HEK293 (cell line): Measurements from ENCODE around the gene NFKB1.
A peak's percentile ranks its signal among the peaks of the same experiment; 100 is the strongest.

Source experiments
- CTCF ChIA-PET: fragments of 350-600 bp; formaldehyde crosslinking; extraction: SDS; loops from one replicate; lab custom pipeline; 2021; ENCODE audit warnings: antibody characterized with exemption; lab: Yijun Ruan, JAX
- POLR2A ChIA-PET: fragments of 300-600 bp; formaldehyde crosslinking; extraction: SDS; loops from one replicate; lab custom pipeline; 2020; ENCODE audit warnings: antibody characterized with exemption, inconsistent platforms; lab: Yijun Ruan, JAX
- H3K27ac ChIP-seq: fragments of 200-500 bp; sonication (Bioruptor generic); 2 replicates; pipeline ENCODE4 v1.5.1; 2014; ENCODE audit warnings: low read depth, low read length, control low read depth, inconsistent platforms; ENCODE audit errors: extremely low read depth
- H3K36me3 ChIP-seq, 2 experiments: fragments of 200-500 bp in 1 of 2; sonication (Bioruptor generic) in 1 of 2; 1 replicate in 1 of 2; 2 replicates in 1 of 2; pipeline ENCODE4 v1.5.1; 2014 to 2017; ENCODE audit warnings: inconsistent platforms in 2 of 2, low read length in 2 of 2; ENCODE audit not compliant: control insufficient read depth in 2 of 2, insufficient read depth in 1 of 2
- H3K4me1 ChIP-seq: fragments of 200-500 bp; sonication (Bioruptor generic); 2 replicates; pipeline ENCODE4 v1.5.1; 2014; ENCODE audit warnings: mild to moderate bottlenecking, low read length, inconsistent platforms; ENCODE audit not compliant: control insufficient read depth, insufficient read depth
- H3K4me3 ChIP-seq: 2 replicates; pipeline ENCODE4 v1.5.1; 2011; ENCODE audit warnings: low read depth, mild to moderate bottlenecking, control low read depth, low read length, moderate library complexity
- H3K9me3 ChIP-seq: fragments of 200-500 bp; sonication (Bioruptor generic); 2 replicates; pipeline ENCODE4 v1.5.1; 2014; ENCODE audit warnings: low read depth, low read length, inconsistent platforms; ENCODE audit not compliant: control insufficient read depth, insufficient read depth
- AEBP2 ChIP-seq: fragments of 450-650 bp; formaldehyde crosslinking; IDR thresholded peaks from 2 replicates; pipeline ENCODE4 v1.5.1; 2016; ENCODE audit warnings: missing biosample characterization, missing genetic modification characterization, borderline replicate concordance
- FEZF1 ChIP-seq: fragments of 450-650 bp; formaldehyde crosslinking; IDR thresholded peaks from 2 replicates; pipeline ENCODE4 v1.5.1; 2016; ENCODE audit warnings: missing biosample characterization, missing genetic modification characterization
- RBAK ChIP-seq: fragments of 450-650 bp; formaldehyde crosslinking; IDR thresholded peaks from 2 replicates; pipeline ENCODE4 v1.5.1; 2016; ENCODE audit warnings: missing biosample characterization, missing genetic modification characterization
- SETDB1 ChIP-seq: IDR thresholded peaks from one replicate; pipeline ENCODE4 v1.6.1; 2017; ENCODE audit warnings: mild to moderate bottlenecking, low read length, moderate library complexity, mixed read lengths; ENCODE audit not compliant: insufficient read length
- ZBTB10 ChIP-seq: fragments of 450-650 bp; formaldehyde crosslinking; IDR thresholded peaks from 2 replicates; pipeline ENCODE4 v1.5.1; 2016; ENCODE audit warnings: missing biosample characterization, missing genetic modification characterization
- ZNF112 ChIP-seq: fragments of 450-650 bp; formaldehyde crosslinking; IDR thresholded peaks from 2 replicates; pipeline ENCODE4 v1.5.0; 2017; ENCODE audit warnings: missing biosample characterization, missing genetic modification characterization
- ZNF140 ChIP-seq: fragments of 450-650 bp; formaldehyde crosslinking; IDR thresholded peaks from 2 replicates; pipeline ENCODE4 v1.5.1; 2016; ENCODE audit warnings: missing biosample characterization, missing genetic modification characterization
- ZNF157 ChIP-seq: fragments of 450-650 bp; formaldehyde crosslinking; IDR thresholded peaks from 2 replicates; pipeline ENCODE4 v1.5.1; 2016; ENCODE audit warnings: missing biosample characterization, missing genetic modification characterization
- ZNF184 ChIP-seq: fragments of 450-650 bp; IDR thresholded peaks from 2 replicates; pipeline ENCODE4 v1.5.1; 2018; ENCODE audit warnings: missing biosample characterization, mild to moderate bottlenecking, missing genetic modification characterization
- ZNF202 ChIP-seq: fragments of 450-650 bp; formaldehyde crosslinking; IDR thresholded peaks from 2 replicates; pipeline ENCODE4 v1.5.1; 2016; ENCODE audit warnings: missing biosample characterization, missing genetic modification characterization, borderline replicate concordance
- ZNF24 ChIP-seq: fragments of 450-650 bp; formaldehyde crosslinking; IDR thresholded peaks from 2 replicates; pipeline ENCODE4 v1.5.1; 2016; ENCODE audit warnings: missing biosample characterization, missing genetic modification characterization
- ZNF548 ChIP-seq: fragments of 450-650 bp; formaldehyde crosslinking; IDR thresholded peaks from 2 replicates; pipeline ENCODE4 v1.5.1; 2016; ENCODE audit warnings: missing biosample characterization, missing genetic modification characterization
- ZNF555 ChIP-seq: fragments of 450-650 bp; formaldehyde crosslinking; conservative IDR thresholded peaks from 2 replicates; pipeline ENCODE4 v1.5.1; 2017; ENCODE audit warnings: missing biosample characterization, mild to moderate bottlenecking, missing genetic modification characterization, inconsistent platforms
- ZNF558 ChIP-seq: fragments of 450-650 bp; formaldehyde crosslinking; IDR thresholded peaks from 2 replicates; pipeline ENCODE4 v1.5.1; 2016; ENCODE audit warnings: missing biosample characterization, missing genetic modification characterization
- ZNF560 ChIP-seq: fragments of 450-650 bp; formaldehyde crosslinking; IDR thresholded peaks from 2 replicates; pipeline ENCODE4 v1.5.1; 2017; ENCODE audit warnings: missing biosample characterization, missing genetic modification characterization, borderline replicate concordance
- ZNF561 ChIP-seq: fragments of 450-650 bp; IDR thresholded peaks from 2 replicates; pipeline ENCODE4 v1.5.1; 2018; ENCODE audit warnings: missing biosample characterization, missing genetic modification characterization, borderline replicate concordance
- ZNF76 ChIP-seq: fragments of 450-650 bp; formaldehyde crosslinking; IDR thresholded peaks from 2 replicates; pipeline ENCODE4; 2016; ENCODE audit warnings: low read depth, missing biosample characterization, missing genetic modification characterization, borderline replicate concordance
- ZNF777 ChIP-seq: fragments of 450-650 bp; formaldehyde crosslinking; IDR thresholded peaks from 2 replicates; pipeline ENCODE4 v1.5.1; 2017; ENCODE audit warnings: missing biosample characterization, missing genetic modification characterization, borderline replicate concordance
- ZNF830 ChIP-seq: fragments of 450-650 bp; IDR thresholded peaks from 2 replicates; pipeline ENCODE4 v1.5.0; 2018; ENCODE audit warnings: missing biosample characterization, missing genetic modification characterization, low read depth, mild to moderate bottlenecking, moderate library complexity

Gene NFKB1

GRCh38 chr4:102504941-102505340 is 3.8 kb downstream of the NFKB1 start:
- POLR2A ChIA-PET = no interaction called here

GRCh38 chr4:102505708-102506107 is 4.5 kb downstream of the NFKB1 start:
- CTCF ChIA-PET = no interaction called here
- Histone ChIP-seq H3K36me3 (no peaks in the 10 kb centered on the region), H3K9me3 (no peaks in the 10 kb centered on the region), H3K27ac (no peak overlapping the region), H3K4me1 (no peaks in the 10 kb centered on the region; the same call in 1 of the 2 replicates), H3K4me3 (no peak overlapping the region)
- POLR2A ChIA-PET = no interaction called here
- TF ChIP-seq ZNF548 (tag by site-specific recombination) = no peak
- TF ChIP-seq ZNF24 (tag by site-specific recombination) = 0 out of 2 replicates have a peak, but pooled peaks have one; percentile 37
- TF ChIP-seq ZNF140 = no peak
- no peak for TF ChIP-seq ZNF560

More at GRCh38 chr4:102504941-102505340, 3.8 kb downstream of the NFKB1 start:
- Histone ChIP-seq H3K9me3 (no peaks in the 10 kb centered on the region), H3K36me3 (no peaks in the 10 kb centered on the region), H3K4me3 (no peak overlapping the region), H3K4me1 (no peaks in the 10 kb centered on the region; the same call in 1 of the 2 replicates), H3K27ac (no peak overlapping the region)
- no peak for TF ChIP-seq ZNF184
- TF ChIP-seq ZNF112 = no peak
- TF ChIP-seq ZNF561 (tag by site-specific recombination) = no peak
- CTCF ChIA-PET = no interaction called here

- ChIA-PET CTCF (no interaction called here), POLR2A (no interaction called here)
- TF ChIP-seq ZNF558 (tag by site-specific recombination) (no peak), ZNF24 (tag by site-specific recombination) (no peak), FEZF1 (tag by site-specific recombination) (peak; percentile 93), ZNF184 (no peak)
- no peaks in the 10 kb centered on the region for H3K36me3 ChIP-seq
- H3K9me3 ChIP-seq = no peaks in the 10 kb centered on the region
- no peaks in the 10 kb centered on the region; the same call in 1 of the 2 replicates for H3K4me1 ChIP-seq
- no peak overlapping the region for H3K27ac ChIP-seq
- no peak overlapping the region for H3K4me3 ChIP-seq
Observed at GRCh38 chr4:102506523-102506922, 5.4 kb downstream of the NFKB1 start.

- ChIA-PET CTCF (no interaction called here), POLR2A (interaction anchor here (1.2 kb wide), 1 partner anchor 10 kb away, joined by 4 read pairs; the partner anchor contains the start of gene NFKB1)
- H3K9me3 ChIP-seq = no peaks in the 10 kb centered on the region
- H3K4me3 ChIP-seq = no peak overlapping the region
- no peak overlapping the region for H3K27ac ChIP-seq
- H3K4me1 ChIP-seq = no peaks in the 10 kb centered on the region
- no peaks in the 10 kb centered on the region for H3K36me3 ChIP-seq
- no peak for TF ChIP-seq ZNF76
- TF ChIP-seq ZNF157 (tag by site-specific recombination) = no peak
- no peak for TF ChIP-seq ZBTB10 (tag by site-specific recombination)
- TF ChIP-seq ZNF830 (tag by site-specific recombination) = no peak
- TF ChIP-seq ZNF202 (tag by site-specific recombination) = no peak
- TF ChIP-seq AEBP2 (tag by site-specific recombination) = no peak
- no peak for TF ChIP-seq SETDB1
- no peak for TF ChIP-seq ZNF555
- no peak for TF ChIP-seq ZNF777
- no peak for TF ChIP-seq RBAK (tag by site-specific recombination)
Observed at GRCh38 chr4:102511830-102512605, 10.9 kb downstream of the NFKB1 start.
